ENCODE results near the gene PITPNC1. TPM values are rescaled to one million over a fixed set of nuclear protein-coding genes. Genes with fewer than 3 reads are reported as not detected.

The PITPNC1 gene
- total RNA-seq, 4 donors from 2014 or later, result 2.3 to 8.6 (median 4.3) TPM

DNA sequence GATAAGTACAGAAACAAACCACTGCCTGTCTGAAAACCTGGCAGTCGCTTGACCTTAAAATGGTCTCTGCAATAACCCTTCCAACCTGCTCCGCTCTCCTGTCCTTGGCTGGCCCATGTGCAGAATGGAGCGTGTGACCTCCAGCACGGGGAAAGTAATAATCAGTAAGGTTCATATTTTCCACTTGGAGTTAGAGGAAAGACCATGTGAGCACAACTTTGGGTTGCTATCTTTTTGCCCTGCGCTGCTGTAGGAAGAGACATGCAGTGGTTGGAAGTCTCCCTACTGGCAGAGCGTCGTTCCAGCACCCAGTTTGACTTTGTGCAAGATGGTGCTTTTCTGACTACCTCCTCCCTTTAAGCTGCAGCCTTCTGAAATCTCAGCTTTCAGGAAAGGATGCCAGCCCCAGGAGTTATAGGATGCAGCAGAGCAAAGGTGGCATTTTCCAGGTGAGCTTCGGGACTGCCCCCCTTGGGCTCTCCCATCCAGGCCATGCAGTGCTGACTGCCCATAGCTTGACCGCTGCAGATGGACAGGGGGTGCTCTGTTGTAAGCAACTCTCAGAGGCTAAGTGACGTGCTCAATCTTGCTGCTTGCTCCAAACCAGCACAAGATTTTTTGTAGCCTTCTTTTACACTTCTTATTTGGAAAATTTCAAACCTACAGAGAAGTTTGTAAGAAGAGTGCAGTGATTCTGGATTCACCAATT is 230.0 kb downstream of the PITPNC1 start:
- no peaks in the 10 kb centered on the region for H3K9me3 ChIP-seq
- H3K4me3 ChIP-seq, result no peak overlapping the region
- TF ChIP-seq CTCF (IDR thresholded peaks at IDR 0.05 in 4 of 5, conservative IDR thresholded peaks at IDR 0.05 in 1 of 5) (no peak), POLR2A (IDR thresholded peaks at IDR 0.05) (no peak)
- no peaks in the 10 kb centered on the region for H3K27me3 ChIP-seq
- in situ Hi-C loops (cut with MboI; ENCODE audit: low sequenced_read_pairs in 4 of 4), result loop anchor here in 1 of 4 donors (10.0 kb wide), 1 partner anchor 62 kb away; no protein-coding TSS in a partner anchor
- no peaks in the 10 kb centered on the region for H3K36me3 ChIP-seq
- peaks cover 14 to 19% of the 10 kb centered on the region in 2 donors for H3K4me1 ChIP-seq
- ATAC-seq (no peak), DNase-seq (no peak)
- H3K27ac ChIP-seq, result no peak overlapping the region
- intact Hi-C loops (cut with DNase I; ENCODE audit: low total_unique reads), result no loop called here

- Histone ChIP-seq H3K36me3 (no peaks in the 10 kb centered on the region), H3K27me3 (no peaks in the 10 kb centered on the region), H3K27ac (no peak overlapping the region), H3K4me3 (no peak overlapping the region), H3K9me3 (no peaks in the 10 kb centered on the region), H3K4me1 (peaks cover 7 to 13% of the 10 kb centered on the region in 2 donors)
- DNase-seq (no peak), ATAC-seq (no peak)
- TF ChIP-seq CTCF (IDR thresholded peaks at IDR 0.05 in 4 of 5, conservative IDR thresholded peaks at IDR 0.05 in 1 of 5), result no peak
- TF ChIP-seq POLR2A (IDR thresholded peaks at IDR 0.05), result no peak
- intact Hi-C loops (cut with DNase I; ENCODE audit: low total_unique reads) (no loop called here), in situ Hi-C loops (cut with MboI; ENCODE audit: low sequenced_read_pairs in 4 of 4) (no loop called here)
Observed at GRCh38 chr17:67610061-67610460, 233.0 kb downstream of the PITPNC1 start.

- TF ChIP-seq CTCF (IDR thresholded peaks at IDR 0.05 in 4 of 5, conservative IDR thresholded peaks at IDR 0.05 in 1 of 5), result no peak
- no peak for TF ChIP-seq POLR2A (IDR thresholded peaks at IDR 0.05)
- Histone ChIP-seq H3K27ac (no peak overlapping the region), H3K36me3 (no peaks in the 10 kb centered on the region), H3K9me3 (no peaks in the 10 kb centered on the region), H3K4me1 (no peaks in the 10 kb centered on the region), H3K27me3 (no peaks in the 10 kb centered on the region), H3K4me3 (no peak overlapping the region)
- ATAC-seq (no peak), DNase-seq (no peak)
- intact Hi-C loops (cut with DNase I; ENCODE audit: low total_unique reads), result no loop called here
- in situ Hi-C loops (cut with MboI; ENCODE audit: low sequenced_read_pairs in 4 of 4), result no loop called here
Observed at GRCh38 chr17:67613961-67614360, 236.9 kb downstream of the PITPNC1 start.

- Histone ChIP-seq H3K36me3 (no peaks in the 10 kb centered on the region), H3K27ac (no peak overlapping the region), H3K9me3 (no peaks in the 10 kb centered on the region), H3K27me3 (no peaks in the 10 kb centered on the region), H3K4me3 (no peak overlapping the region), H3K4me1 (no peaks in the 10 kb centered on the region)
- no peak for ATAC-seq
- no peak for DNase-seq
- in situ Hi-C loops (cut with MboI; ENCODE audit: low sequenced_read_pairs in 4 of 4), result no loop called here
- intact Hi-C loops (cut with DNase I; ENCODE audit: low total_unique reads), result no loop called here
- TF ChIP-seq CTCF (IDR thresholded peaks at IDR 0.05 in 4 of 5, conservative IDR thresholded peaks at IDR 0.05 in 1 of 5) (no peak), POLR2A (IDR thresholded peaks at IDR 0.05) (no peak)
Observed at GRCh38 chr17:67615011-67615561, 238.0 kb downstream of the PITPNC1 start.

Data from gastrocnemius medialis (tissue), 4 donors.